ENCODE data around the gene CLIC6.

CLIC6 gene

DNA sequence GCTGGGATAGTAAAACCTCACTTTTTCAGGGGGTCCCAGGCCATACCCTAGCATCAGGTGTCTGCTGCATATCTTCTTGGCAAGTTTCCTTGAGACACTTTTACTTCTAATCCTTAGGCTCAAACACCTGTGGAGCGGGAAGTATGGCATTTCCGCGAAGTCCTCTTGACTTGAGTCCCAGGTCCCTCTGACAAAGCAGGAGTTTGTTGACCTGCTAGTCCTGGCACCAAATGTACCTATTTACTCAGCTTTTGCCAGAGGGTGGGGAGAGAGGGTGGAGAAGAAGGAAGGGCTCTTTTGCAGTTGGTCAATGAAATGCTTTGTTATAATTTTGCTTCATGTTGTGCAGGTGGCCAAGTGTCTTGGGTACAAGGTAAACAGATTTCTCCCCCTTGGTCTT, 59.7 kb downstream of the CLIC6 start:
- no peak for DNase-seq (ENCODE audit: low read depth)

DNA sequence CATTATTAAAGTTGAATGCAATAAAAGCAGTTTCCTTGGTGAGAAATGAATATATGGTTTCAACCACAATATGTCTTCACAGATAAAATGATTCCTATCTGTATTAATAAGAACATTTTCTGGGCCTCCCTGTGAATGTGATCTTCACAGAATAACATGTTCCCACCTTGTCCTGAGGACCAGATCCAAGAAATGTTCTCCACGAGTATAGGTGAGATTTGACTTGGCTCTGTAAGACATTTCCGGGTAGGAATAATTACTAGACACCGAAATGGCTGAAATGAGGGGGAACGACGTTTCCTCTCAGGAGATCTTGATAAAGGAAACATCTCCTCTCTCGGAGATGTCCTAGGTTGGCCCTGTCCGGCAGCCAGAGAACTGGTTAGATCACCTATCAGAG, 61.4 kb downstream of the CLIC6 start:
- DNase-seq (ENCODE audit: low read depth) = no peak

- DNase-seq (ENCODE audit: low read depth) = no peak
These were observed 62.1 kb downstream of the CLIC6 start for GRCh38 chr21:34730756-34731445.

DNA sequence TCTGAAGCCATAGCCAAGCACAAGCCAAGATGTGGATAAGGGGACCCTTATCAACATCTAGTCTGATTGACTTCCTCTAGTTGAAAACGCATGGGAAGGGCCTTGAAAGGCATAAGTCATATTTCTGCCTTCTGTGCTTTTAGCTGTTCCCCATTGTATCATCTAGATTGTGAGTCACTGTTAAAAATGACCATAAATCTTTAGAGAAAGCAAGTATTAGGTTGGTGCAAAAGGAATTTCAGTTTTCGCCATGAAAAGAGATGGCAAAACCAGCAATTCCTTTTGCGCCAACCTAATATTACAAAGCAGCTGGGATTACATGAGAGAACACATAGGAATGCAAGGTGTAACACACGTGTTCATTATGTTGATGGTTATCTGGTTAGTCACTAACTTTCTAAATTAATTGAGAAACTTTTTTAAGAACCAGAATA, 63.6 kb downstream of the CLIC6 start:
- no peak for DNase-seq (ENCODE audit: low read depth)

- DNase-seq (ENCODE audit: low read depth) = no peak
These were observed 65.1 kb downstream of the CLIC6 start for GRCh38 chr21:34733852-34734251.

DNA sequence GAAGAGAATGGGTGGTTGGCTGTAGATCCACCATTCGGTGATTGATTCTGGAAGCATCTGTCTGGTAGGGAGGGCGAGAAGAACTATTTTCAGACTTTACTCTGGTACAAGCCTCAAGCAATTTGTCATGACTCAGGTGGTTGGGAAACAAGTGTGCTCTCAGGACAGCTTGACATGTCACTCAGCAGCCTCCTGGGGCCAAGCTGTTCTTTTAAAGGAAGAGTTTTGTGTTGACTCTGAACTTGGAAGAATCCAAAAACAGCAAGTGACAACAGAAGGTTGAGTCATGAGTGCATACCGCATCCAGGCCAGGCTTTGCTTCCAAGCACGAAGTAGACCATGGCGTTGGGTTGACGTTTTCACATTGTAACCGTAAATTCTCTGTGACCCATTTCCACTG, 65.9 kb downstream of the CLIC6 start:
- DNase-seq (ENCODE audit: low read depth) = no peak

DNA sequence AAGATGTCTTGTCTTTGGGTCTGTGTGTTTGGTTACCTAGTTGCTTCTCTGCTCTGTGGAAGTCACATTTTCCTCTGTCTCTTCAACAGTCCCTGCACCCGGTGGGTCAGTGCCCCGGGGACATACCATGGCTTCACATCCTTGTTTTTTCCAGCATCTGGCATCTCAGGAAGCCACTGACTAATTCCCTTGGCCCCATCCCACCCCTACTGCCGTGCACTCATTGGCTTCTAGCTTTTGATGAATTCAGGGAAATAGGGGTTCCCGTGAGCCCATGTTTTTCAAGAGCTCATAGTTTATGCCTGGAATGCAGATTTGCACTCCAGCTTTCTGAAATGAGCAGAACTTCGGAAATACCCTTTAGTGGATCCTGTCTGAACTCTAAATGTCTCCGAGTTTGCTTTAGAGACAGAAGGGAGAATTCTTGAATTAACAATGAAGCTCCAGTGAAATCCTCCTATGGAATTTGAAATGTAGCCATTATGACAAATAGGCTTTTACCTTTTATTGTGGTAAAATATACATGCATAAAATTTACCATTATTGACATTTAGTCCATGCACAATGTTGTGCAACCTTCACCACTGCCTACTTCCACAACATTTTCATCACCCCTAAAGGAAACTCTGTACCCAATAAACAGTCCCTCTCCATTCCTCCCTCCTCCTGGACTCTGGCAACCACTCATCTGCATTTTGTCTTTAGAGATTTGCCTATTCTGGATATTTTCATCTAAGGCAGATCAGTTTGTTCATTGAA, 67.5 kb downstream of the CLIC6 start:
- DNase-seq (ENCODE audit: low read depth) = no peak

DNA sequence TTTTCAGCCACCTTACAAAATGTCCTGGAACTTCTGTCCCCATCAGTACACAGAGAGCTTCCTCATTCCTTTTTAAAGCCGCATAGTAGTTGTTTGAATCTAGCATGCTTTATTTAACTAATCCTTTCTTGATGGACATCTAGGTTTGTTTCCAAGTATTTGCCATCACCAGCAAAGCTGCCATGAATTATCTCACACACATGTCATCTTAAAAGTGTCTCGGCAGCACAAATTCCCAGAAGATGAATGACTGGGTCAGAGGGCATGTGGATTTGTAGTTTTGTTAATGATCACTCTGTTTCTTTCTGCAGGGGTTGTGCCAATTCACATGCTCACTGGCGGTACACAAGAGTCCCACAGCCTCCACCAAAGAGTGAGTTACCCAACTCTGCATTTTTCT, 68.3 kb downstream of the CLIC6 start:
- DNase-seq (ENCODE audit: low read depth) = no peak

GRCh38 chr21:34740198-34740597, 71.4 kb downstream of the CLIC6 start:
- no peak for DNase-seq (ENCODE audit: low read depth)

DNA sequence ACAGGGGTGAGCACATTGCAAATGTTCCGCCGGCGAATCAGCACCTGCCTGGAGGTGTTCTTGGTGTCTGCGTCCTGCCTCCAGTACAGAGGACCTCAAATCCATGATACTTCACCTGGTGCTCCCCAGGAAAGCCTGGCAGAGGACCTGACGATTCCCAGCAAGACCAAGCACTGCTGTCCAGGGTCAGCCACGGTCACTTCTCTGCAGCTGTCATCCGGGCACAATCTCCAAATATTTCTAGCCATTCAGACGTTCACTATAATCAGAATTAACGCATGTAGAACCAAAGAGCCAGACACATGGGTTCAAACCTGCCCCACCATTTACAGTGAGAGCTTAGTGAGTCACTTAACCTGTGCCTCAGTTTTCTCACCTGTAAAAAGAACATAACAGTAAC, 74.5 kb downstream of the CLIC6 start:
- no peak for DNase-seq (ENCODE audit: low read depth)

DNA sequence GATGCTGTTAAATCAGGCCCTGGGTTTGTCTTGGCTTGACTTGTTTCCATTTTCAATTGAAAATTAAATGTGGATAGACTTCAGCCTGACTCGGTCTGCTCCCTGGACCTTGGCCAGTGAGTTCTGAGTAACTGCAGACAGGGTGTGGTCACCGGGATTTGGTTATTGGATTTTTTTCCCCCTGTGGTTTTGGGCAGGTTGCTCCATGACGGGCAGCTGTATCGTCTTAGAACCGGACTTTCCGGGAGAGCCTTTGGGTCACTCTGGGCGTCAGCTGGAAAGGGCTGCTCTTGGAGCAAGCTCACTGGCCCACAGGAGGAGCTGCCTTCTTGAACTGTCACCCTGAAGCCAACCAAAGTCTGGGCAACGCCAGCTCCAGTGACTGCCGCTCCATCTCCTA, 75.0 kb downstream of the CLIC6 start:
- DNase-seq (ENCODE audit: low read depth) = no peak

GRCh38 chr21:34744801-34745200, 76.0 kb downstream of the CLIC6 start:
- DNase-seq (ENCODE audit: low read depth) = no peak

- peak; percentile 34 for DNase-seq (ENCODE audit: low read depth)
These were observed 76.9 kb downstream of the CLIC6 start for GRCh38 chr21:34745557-34746255.

DNA sequence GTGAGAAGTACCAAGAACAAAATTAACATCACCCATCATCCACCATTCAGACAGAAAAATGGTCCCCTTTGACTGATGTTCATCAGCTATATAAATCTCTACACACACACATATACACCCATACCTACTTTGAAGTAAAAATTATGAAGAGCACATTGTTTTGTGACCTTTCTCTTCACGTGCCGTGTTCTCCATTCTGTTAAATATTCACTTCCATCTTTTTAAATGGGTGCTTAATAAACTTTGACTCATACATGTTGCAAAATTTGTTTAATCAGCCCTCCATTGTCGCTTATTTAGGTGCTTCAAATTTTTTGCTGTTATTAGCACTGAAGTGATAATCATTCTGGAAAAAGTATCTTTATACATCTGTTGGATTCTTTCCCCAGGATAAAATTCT, 80.1 kb downstream of the CLIC6 start:
- no peak for DNase-seq (ENCODE audit: low read depth)

- no peak for DNase-seq (ENCODE audit: low read depth)
These were observed 86.2 kb downstream of the CLIC6 start for GRCh38 chr21:34754690-34755647.

DNA sequence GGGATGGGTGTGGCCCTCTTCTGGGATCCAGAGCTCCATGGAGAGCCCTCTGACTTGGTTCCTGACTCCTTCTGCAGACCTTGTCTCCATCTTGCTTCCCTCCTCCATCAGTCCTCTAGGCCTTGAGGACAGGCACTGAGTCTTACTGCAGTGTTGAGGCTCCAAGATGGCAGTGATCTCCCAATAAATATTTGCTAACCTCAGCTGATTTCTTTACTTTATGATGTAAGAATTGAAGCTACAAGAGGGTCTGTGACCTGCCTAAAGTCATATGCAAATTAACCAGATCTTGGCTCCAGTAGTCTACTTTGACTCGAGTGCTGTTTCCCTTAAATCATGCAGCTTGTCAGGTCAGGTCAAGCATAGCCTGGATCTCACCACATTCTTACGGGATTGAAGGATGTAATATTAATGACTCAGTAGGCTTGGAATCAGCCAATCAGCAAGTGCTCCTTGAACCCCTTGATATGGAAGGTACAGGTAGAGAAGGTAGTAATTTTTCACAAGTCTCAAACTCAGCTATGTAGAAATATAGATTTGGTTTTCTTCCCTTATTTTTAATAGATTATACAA, 93.0 kb downstream of the CLIC6 start:
- no peak for DNase-seq (ENCODE audit: low read depth)

GRCh38 chr21:34762786-34763185, 94.0 kb downstream of the CLIC6 start:
- DNase-seq (ENCODE audit: low read depth) = no peak

- no peak for DNase-seq (ENCODE audit: low read depth)
These were observed 96.0 kb downstream of the CLIC6 start for GRCh38 chr21:34764715-34765284.

GRCh38 chr21:34765619-34766018, 96.8 kb downstream of the CLIC6 start:
- no peak for DNase-seq (ENCODE audit: low read depth)

- no peak for DNase-seq (ENCODE audit: low read depth)
These were observed 98.1 kb downstream of the CLIC6 start for GRCh38 chr21:34766862-34767261.

Measured in activated T-cell treated with anti-CD3 and anti-CD28 coated beads for 48 hours (primary cell).